IMR-90 (cell line): Measurements from ENCODE around the gene LRPPRC. TPM values are rescaled to one million over a fixed set of nuclear protein-coding genes. Genes with fewer than 3 reads are reported as not detected.
"Not testable (repeated sequence)": the region's sequence is repeated elsewhere in the genome, so short reads cannot be mapped to it uniquely, and the experiment has no call there.

Experiments used
- ATAC-seq: fragments of 200-7000 bp; cut with Tn5 transposase; 2 replicates; pipeline ENCODE4 v1.9.1; 2020; ENCODE audit warnings: low read depth, mild to moderate bottlenecking, moderate library complexity
- BruUV-seq: library from RNA; stranded (reverse); fragments of 400-500 nt; replicated peaks from 2 replicates; lab custom pipeline; 2021; lab: Mats Ljungman, UMichigan
- CTCF ChIA-PET: fragments of 300-600 bp; formaldehyde crosslinking; extraction: SDS; loops from one replicate; lab custom pipeline; 2021; ENCODE audit warnings: antibody characterized with exemption; lab: Yijun Ruan, JAX
- POLR2A ChIA-PET: fragments of 300-600 bp; sonication (Branson Sonifier 250); formaldehyde crosslinking; loops from one replicate; lab custom pipeline; 2022; ENCODE audit warnings: antibody characterized with exemption; ENCODE audit not compliant: unreplicated experiment; lab: Charles Lee
- DNase-seq: peaks from one replicate; pipeline ENCODE4 v3.0.0; 2013
- H2AFZ ChIP-seq: replicated peaks from 2 replicates; pipeline ENCODE3; 2013; ENCODE audit warnings: low read length, mild to moderate bottlenecking; ENCODE audit not compliant: poor library complexity
- H2AK5ac ChIP-seq: 2 replicates; pipeline ENCODE4 v1.6.1; 2013; ENCODE audit warnings: low read depth, low read length, inconsistent platforms
- H2AK9ac ChIP-seq: replicated peaks from 2 replicates; pipeline ENCODE3; 2013; ENCODE audit warnings: mild to moderate bottlenecking, low read depth, low read length, moderate library complexity; ENCODE audit not compliant: poor library complexity
- H2BK120ac ChIP-seq: 2 replicates; pipeline ENCODE4 v1.6.1; 2013; ENCODE audit warnings: low read depth, low read length, inconsistent platforms
- H2BK15ac ChIP-seq: 3 replicates; pipeline ENCODE4 v1.6.1; 2013; ENCODE audit warnings: low read depth, low read length, inconsistent platforms
- H2BK20ac ChIP-seq: 2 replicates; pipeline ENCODE4 v1.6.1; 2013; ENCODE audit warnings: low read depth, mild to moderate bottlenecking, inconsistent platforms, low read length, moderate library complexity
- H2BK5ac ChIP-seq: 2 replicates; pipeline ENCODE4 v1.6.1; 2013; ENCODE audit warnings: mild to moderate bottlenecking, low read depth, low read length, inconsistent platforms; ENCODE audit not compliant: poor library complexity, severe bottlenecking
- H3K14ac ChIP-seq: replicated peaks from 2 replicates; pipeline ENCODE4 v1.6.1; 2013; ENCODE audit warnings: low read depth, low read length, inconsistent platforms
- H3K18ac ChIP-seq: 2 replicates; pipeline ENCODE4 v1.6.1; 2013; ENCODE audit warnings: low read depth, low read length, control low read depth
- H3K23ac ChIP-seq: 2 replicates; pipeline ENCODE4 v1.6.1; 2013; ENCODE audit warnings: low read depth, low read length, inconsistent platforms
- H3K27ac ChIP-seq: 2 replicates; pipeline ENCODE4 v1.5.1; 2013; ENCODE audit warnings: mild to moderate bottlenecking, control low read depth, low read length; ENCODE audit not compliant: insufficient read depth
- H3K27me3 ChIP-seq: 2 replicates; pipeline ENCODE4 v1.6.1; 2013; ENCODE audit warnings: low read length; ENCODE audit not compliant: control insufficient read depth, insufficient read depth
- H3K36me3 ChIP-seq: 2 replicates; pipeline ENCODE4 v1.6.1; 2013; ENCODE audit warnings: low read length, mixed read lengths; ENCODE audit not compliant: control insufficient read depth, insufficient read depth
- H3K4ac ChIP-seq: 2 replicates; pipeline ENCODE4 v1.6.1; 2013; ENCODE audit warnings: low read depth, low read length, inconsistent platforms
- H3K4me1 ChIP-seq: 2 replicates; pipeline ENCODE4 v1.6.1; 2013; ENCODE audit warnings: low read length, mixed read lengths; ENCODE audit not compliant: control insufficient read depth, insufficient read depth
- H3K4me2 ChIP-seq: 2 replicates; pipeline ENCODE4 v1.6.1; 2013; ENCODE audit warnings: low read depth, mild to moderate bottlenecking, control low read depth, low read length, moderate library complexity
- H3K4me3 ChIP-seq: 2 replicates; pipeline ENCODE4 v1.5.1; 2013; ENCODE audit warnings: low read depth, mild to moderate bottlenecking, control low read depth, low read length, moderate library complexity; ENCODE audit not compliant: insufficient read depth
- H3K56ac ChIP-seq: 2 replicates; pipeline ENCODE4 v1.6.1; 2013; ENCODE audit warnings: low read length, inconsistent platforms; ENCODE audit not compliant: insufficient read depth; ENCODE audit errors: extremely low read depth
- H3K79me1 ChIP-seq, 2 experiments: 2 replicates each; pipeline ENCODE4 v1.6.1; 2013; ENCODE audit warnings: low read length in 2 of 2, inconsistent platforms in 1 of 2, low read depth in 1 of 2
- H3K9ac ChIP-seq: 2 replicates; pipeline ENCODE4 v1.6.1; 2013; ENCODE audit warnings: low read depth, low read length, control low read depth
- H3K9me1 ChIP-seq: 2 replicates; pipeline ENCODE4 v1.6.1; 2013; ENCODE audit warnings: low read length, inconsistent platforms; ENCODE audit not compliant: insufficient read depth
- H3K9me3 ChIP-seq: 2 replicates; pipeline ENCODE4 v1.6.1; 2013; ENCODE audit warnings: low read length; ENCODE audit not compliant: control insufficient read depth, insufficient read depth
- H4K20me1 ChIP-seq: 2 replicates; pipeline ENCODE4 v1.6.1; 2013; ENCODE audit warnings: low read length, inconsistent platforms; ENCODE audit not compliant: insufficient read depth
- H4K5ac ChIP-seq: 2 replicates; pipeline ENCODE4 v1.6.1; 2013; ENCODE audit warnings: mild to moderate bottlenecking, low read depth, low read length, control low read depth
- H4K8ac ChIP-seq, 2 experiments: 2 replicates each; pipeline ENCODE4 v1.6.1; 2013; ENCODE audit warnings: low read depth in 2 of 2, low read length in 2 of 2, control low read depth in 1 of 2, inconsistent platforms in 1 of 2
- H4K91ac ChIP-seq: 2 replicates; pipeline ENCODE4 v1.6.1; 2013; ENCODE audit warnings: low read depth, low read length, inconsistent platforms; ENCODE audit not compliant: insufficient read depth
- CEBPB ChIP-seq: IDR thresholded peaks from 2 replicates; pipeline ENCODE4 v1.6.1; 2012; ENCODE audit warnings: low read depth, low read length, improper control_type of control experiment
- WGBS, 2 experiments: methylation state at CpG; one replicate each; pipeline versions ENCODE4 v1.1.5 to v1.1.7; 2013; ENCODE audit warnings: missing lambda C conversion rate in 2 of 2; ENCODE audit not compliant: insufficient read length in 1 of 2; ENCODE audit errors: extremely low coverage in 2 of 2; 5-methylcytosine and 5-hydroxymethylcytosine counted together
- dilution Hi-C: fragments of 300-500 bp; cut with HindIII; formaldehyde crosslinking; loops from one replicate; pipeline ENCODE4 v1.14.3; 2018; ENCODE audit warnings: low sequenced_read_pairs; ENCODE audit not compliant: unreplicated experiment
- in situ Hi-C: fragments of 300-500 bp; cut with MboI; formaldehyde crosslinking; loops from 3 replicates; pipeline ENCODE4 v1.14.3; 2019; ENCODE audit warnings: low sequenced_read_pairs, inconsistent platforms, mixed read lengths
- intact Hi-C: fragments of 100-400 bp; cut with micrococcal nuclease; formaldehyde crosslinking; loops from 2 replicates; pipeline ENCODE4 v1.10.0; 2022
- polyA plus RNA-seq, 3 experiments: library from polyadenylated mRNA; depleted of rRNA; stranded (reverse); fragments of >200 nt; gene quantifications; 2 replicates each; pipeline ENCODE4 v1.2.3, GENCODE V29; 2012; ENCODE audit warnings: low replicate concordance in 1 of 3
- total RNA-seq: library from RNA; depleted of rRNA; stranded (reverse); fragments of >200 nt; gene quantifications from 2 replicates; pipeline ENCODE4 v1.2.3, GENCODE V29; 2012

Gene LRPPRC
- total and polyA plus RNA-seq, 2 of the 4 experiments (the other 2 are of a cell fraction) = 30.4 to 36.0 TPM

GRCh38 chr2:43911136-43911790, 84.5 kb downstream of the LRPPRC start:
- H2BK120ac ChIP-seq, BruUV-seq, H3K9ac ChIP-seq, intact Hi-C loops, H3K9me3 ChIP-seq, H4K8ac ChIP-seq, H3K27me3 ChIP-seq, ATAC-seq, H2BK20ac ChIP-seq, H3K14ac ChIP-seq, H2BK15ac ChIP-seq, H3K9me1 ChIP-seq, POLR2A ChIA-PET, H4K91ac ChIP-seq, H3K18ac ChIP-seq, in situ Hi-C loops, DNase-seq, H4K5ac ChIP-seq, H3K4me1 ChIP-seq, H2AK9ac ChIP-seq, CTCF ChIA-PET, H2BK5ac ChIP-seq, H3K56ac ChIP-seq, H2AK5ac ChIP-seq, H3K4ac ChIP-seq, H3K79me1 ChIP-seq, dilution Hi-C loops, H3K4me3 ChIP-seq, H4K20me1 ChIP-seq, H3K27ac ChIP-seq, H3K23ac ChIP-seq, H2AFZ ChIP-seq, H3K4me2 ChIP-seq: not testable (repeated sequence)
- TF ChIP-seq CEBPB = peak; percentile 69
- peaks cover 13% of the 10 kb centered on the region for H3K36me3 ChIP-seq
- no CpG with 5 or more reads among the region's 8 CpGs for WGBS, 2 experiments
